H9 (cell line): ENCODE data around the gene NCOA1. TPM values are rescaled to one million over a fixed set of nuclear protein-coding genes. Genes with fewer than 3 reads are reported as not detected.

Experiments
- DNase-seq: peaks from one replicate; pipeline ENCODE4 v3.0.0-alpha.2; 2017
- H2AFZ ChIP-seq: one replicate; pipeline ENCODE4 v1.6.1; 2013; ENCODE audit warnings: mild to moderate bottlenecking, low read length, control low read depth, moderate library complexity
- H2AK5ac ChIP-seq: 2 replicates; pipeline ENCODE4 v1.6.1; 2013; ENCODE audit warnings: low read length, control low read depth, mixed read lengths; ENCODE audit not compliant: insufficient read length
- H2BK120ac ChIP-seq: one replicate; pipeline ENCODE4 v1.6.1; 2013; ENCODE audit warnings: low read depth, mild to moderate bottlenecking, low read length, control low read depth, inconsistent platforms; ENCODE audit not compliant: poor library complexity, severe bottlenecking
- H2BK12ac ChIP-seq: 2 replicates; pipeline ENCODE4 v1.6.1; 2013; ENCODE audit warnings: low read length, control low read depth, mixed read lengths, low read depth; ENCODE audit not compliant: insufficient read length
- H2BK15ac ChIP-seq: 2 replicates; pipeline ENCODE4 v1.6.1; 2013; ENCODE audit warnings: low read depth, low read length, control low read depth
- H2BK20ac ChIP-seq: one replicate; pipeline ENCODE4 v1.6.1; 2013; ENCODE audit warnings: low read depth, mild to moderate bottlenecking, low read length, control low read depth, inconsistent platforms; ENCODE audit not compliant: poor library complexity, severe bottlenecking
- H2BK5ac ChIP-seq: 2 replicates; pipeline ENCODE4 v1.6.1; 2013; ENCODE audit warnings: low read length, control low read depth, mixed read lengths; ENCODE audit not compliant: insufficient read length
- H3K14ac ChIP-seq: 2 replicates; pipeline ENCODE4 v1.6.1; 2013; ENCODE audit warnings: low read length, control low read depth; ENCODE audit not compliant: insufficient read depth
- H3K18ac ChIP-seq: 2 replicates; pipeline ENCODE4 v1.6.1; 2013; ENCODE audit warnings: low read depth, mild to moderate bottlenecking, mixed read lengths, low read length, control low read depth; ENCODE audit not compliant: insufficient read length
- H3K23ac ChIP-seq: 2 replicates; pipeline ENCODE4 v1.6.1; 2013; ENCODE audit warnings: low read length, control low read depth, mixed read lengths, low read depth; ENCODE audit not compliant: insufficient read length
- H3K23me2 ChIP-seq: 2 replicates; pipeline ENCODE4 v1.6.1; 2013; ENCODE audit warnings: low read depth, mild to moderate bottlenecking, mixed read lengths, low read length, control low read depth; ENCODE audit not compliant: insufficient read length, poor library complexity, severe bottlenecking
- H3K27ac ChIP-seq: 2 replicates; pipeline ENCODE4 v1.5.1; 2013; ENCODE audit warnings: low read length, control low read depth, mixed read lengths, low read depth; ENCODE audit not compliant: insufficient read length
- H3K27me3 ChIP-seq: 2 replicates; pipeline ENCODE4 v1.6.1; 2013; ENCODE audit warnings: low read length, control low read depth, inconsistent platforms; ENCODE audit not compliant: insufficient read depth
- H3K4ac ChIP-seq: 2 replicates; pipeline ENCODE4 v1.6.1; 2013; ENCODE audit warnings: low read depth, mild to moderate bottlenecking, control low read depth, inconsistent platforms, low read length, moderate library complexity
- H3K4me1 ChIP-seq: 2 replicates; pipeline ENCODE4 v1.6.1; 2013; ENCODE audit warnings: low read length, control low read depth, inconsistent platforms; ENCODE audit not compliant: insufficient read depth
- H3K4me2 ChIP-seq: 2 replicates; pipeline ENCODE4 v1.6.1; 2013; ENCODE audit warnings: low read length, control low read depth, mixed read lengths; ENCODE audit not compliant: insufficient read length, insufficient read depth
- H3K56ac ChIP-seq: 2 replicates; pipeline ENCODE4 v1.6.1; 2013; ENCODE audit warnings: low read depth, mild to moderate bottlenecking, mixed read lengths, low read length, control low read depth; ENCODE audit not compliant: insufficient read length
- H3K79me1 ChIP-seq: 2 replicates; pipeline ENCODE4 v1.6.1; 2013; ENCODE audit warnings: low read depth, mild to moderate bottlenecking, moderate library complexity, low read length, control low read depth, inconsistent platforms; ENCODE audit not compliant: insufficient read depth, poor library complexity, severe bottlenecking
- H3K79me2 ChIP-seq: 2 replicates; pipeline ENCODE4 v1.6.1; 2013; ENCODE audit warnings: low read length, control low read depth, inconsistent platforms; ENCODE audit not compliant: insufficient read depth
- H3K9ac ChIP-seq: 2 replicates; pipeline ENCODE4 v1.6.1; 2013; ENCODE audit warnings: low read length, control low read depth, mixed read lengths; ENCODE audit not compliant: insufficient read length; ENCODE audit errors: extremely low read depth
- H3K9me3 ChIP-seq: one replicate; pipeline ENCODE4 v1.6.1; 2013; ENCODE audit warnings: low read depth, low read length, inconsistent platforms; ENCODE audit not compliant: control insufficient read depth
- H3T11ph ChIP-seq: one replicate; pipeline ENCODE4 v1.6.1; 2013; ENCODE audit warnings: mild to moderate bottlenecking, low read length, control low read depth, inconsistent platforms
- H4K20me1 ChIP-seq: one replicate; pipeline ENCODE4 v1.6.1; 2013; ENCODE audit not compliant: control insufficient read depth, insufficient read length, insufficient read depth
- H4K5ac ChIP-seq: 2 replicates; pipeline ENCODE4 v1.6.1; 2013; ENCODE audit warnings: low read depth, mild to moderate bottlenecking, mixed read lengths, low read length, control low read depth; ENCODE audit not compliant: insufficient read length
- H4K8ac ChIP-seq: replicated peaks from 2 replicates; pipeline ENCODE4 v1.6.1; 2013; ENCODE audit warnings: low read length, control low read depth, mixed read lengths, low read depth; ENCODE audit not compliant: insufficient read length
- H4K91ac ChIP-seq: 2 replicates; pipeline ENCODE4 v1.6.1; 2013; ENCODE audit warnings: low read depth, mild to moderate bottlenecking, moderate library complexity, mixed read lengths, low read length, control low read depth; ENCODE audit not compliant: insufficient read length
- H3K27ac Mint-ChIP-seq, 3 experiments: 2 replicates in 2 of 3; 3 replicates in 1 of 3; pipeline ENCODE4 v1.8.0; 2020 to 2021; ENCODE audit warnings: mixed read lengths in 3 of 3, mild to moderate bottlenecking in 1 of 3, moderate library complexity in 1 of 3
- H3K27me3 Mint-ChIP-seq: 2 replicates; pipeline ENCODE4 v1.8.0; 2021; ENCODE audit warnings: low read depth, mild to moderate bottlenecking, moderate library complexity, mixed read lengths
- H3K36me3 Mint-ChIP-seq, 3 experiments: 2 replicates in 2 of 3; 3 replicates in 1 of 3; pipeline ENCODE4 v1.8.0; 2020 to 2021; ENCODE audit warnings: low read depth in 3 of 3, mixed read lengths in 3 of 3; ENCODE audit not compliant: insufficient read depth in 1 of 3
- H3K4me1 Mint-ChIP-seq, 2 experiments: 2 replicates each; pipeline ENCODE4 v1.8.0; 2020; ENCODE audit warnings: mixed read lengths in 2 of 2
- H3K4me3 Mint-ChIP-seq, 2 experiments: 2 replicates in 1 of 2; 3 replicates in 1 of 2; pipeline ENCODE4 v1.8.0; 2020 to 2021; ENCODE audit warnings: mild to moderate bottlenecking in 2 of 2, mixed read lengths in 2 of 2, moderate library complexity in 1 of 2
- H3K9me3 Mint-ChIP-seq, 2 experiments: 2 replicates in 1 of 2; 3 replicates in 1 of 2; pipeline ENCODE4 v1.8.0; 2020; ENCODE audit warnings: mild to moderate bottlenecking in 2 of 2, mixed read lengths in 2 of 2, moderate library complexity in 1 of 2
- WGBS: extraction: QIAGEN DNeasy Blood & Tissue Kit; methylation state at CpG from one replicate; pipeline ENCODE4 v1.1.7; 2013; ENCODE audit warnings: missing lambda C conversion rate, low lambda C conversion rate, mixed read lengths; ENCODE audit not compliant: insufficient read length; ENCODE audit errors: extremely low coverage; 5-methylcytosine and 5-hydroxymethylcytosine counted together
- total RNA-seq: library from RNA; stranded (reverse); gene quantifications from 2 replicates; pipeline ENCODE4 v1.2.1, GENCODE V29; 2021
- TF ChIP-seq, protein P1 (sequence below): fragments of 200-600 bp; sonication (generic); conservative IDR thresholded peaks from 3 replicates; pipeline ENCODE4 v1.8.0; 2021; ENCODE audit warnings: antibody characterized with exemption, mild to moderate bottlenecking

NCOA1 gene
- total RNA-seq, 1 experiment from 2014 or later: 14.8 TPM

DNA sequence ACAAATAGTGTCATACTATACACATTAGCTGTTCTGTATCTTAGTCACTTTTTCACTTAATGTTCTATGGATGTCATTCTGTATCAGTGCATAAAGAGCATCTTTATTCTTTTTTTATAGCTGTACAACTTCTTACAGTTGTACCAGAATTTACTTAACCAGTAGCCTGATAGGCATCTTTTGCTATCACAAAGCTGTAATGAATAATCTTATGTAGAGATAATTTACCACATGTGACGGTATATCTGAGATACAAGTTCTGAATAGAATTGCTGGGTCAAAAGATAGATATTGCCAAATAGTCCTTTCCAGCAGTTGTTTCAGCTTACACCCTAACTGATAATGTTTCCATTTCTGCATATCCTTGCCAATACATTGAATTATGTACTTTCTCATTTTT lies 232.1 kb downstream of the NCOA1 start:
- H3K4ac ChIP-seq: no peak overlapping the region
- H3T11ph ChIP-seq: no peak overlapping the region
- H4K91ac ChIP-seq: no peak overlapping the region
- H2BK12ac ChIP-seq: no peak overlapping the region
- H2BK5ac ChIP-seq: no peak overlapping the region
- H2BK15ac ChIP-seq: no peak overlapping the region
- Mint-ChIP-seq H3K4me3 (no peak overlapping the region), H3K4me1 (peaks cover 0 to 4% of the 10 kb centered on the region in 2 experiments; a peak in 1 of 4 replicates), H3K9me3 (no peaks in the 10 kb centered on the region), H3K36me3 (no peaks in the 10 kb centered on the region), H3K27ac (no peak overlapping the region), H3K27me3 (no peaks in the 10 kb centered on the region)
- H3K56ac ChIP-seq: no peak overlapping the region
- TF ChIP-seq, protein P1, sequence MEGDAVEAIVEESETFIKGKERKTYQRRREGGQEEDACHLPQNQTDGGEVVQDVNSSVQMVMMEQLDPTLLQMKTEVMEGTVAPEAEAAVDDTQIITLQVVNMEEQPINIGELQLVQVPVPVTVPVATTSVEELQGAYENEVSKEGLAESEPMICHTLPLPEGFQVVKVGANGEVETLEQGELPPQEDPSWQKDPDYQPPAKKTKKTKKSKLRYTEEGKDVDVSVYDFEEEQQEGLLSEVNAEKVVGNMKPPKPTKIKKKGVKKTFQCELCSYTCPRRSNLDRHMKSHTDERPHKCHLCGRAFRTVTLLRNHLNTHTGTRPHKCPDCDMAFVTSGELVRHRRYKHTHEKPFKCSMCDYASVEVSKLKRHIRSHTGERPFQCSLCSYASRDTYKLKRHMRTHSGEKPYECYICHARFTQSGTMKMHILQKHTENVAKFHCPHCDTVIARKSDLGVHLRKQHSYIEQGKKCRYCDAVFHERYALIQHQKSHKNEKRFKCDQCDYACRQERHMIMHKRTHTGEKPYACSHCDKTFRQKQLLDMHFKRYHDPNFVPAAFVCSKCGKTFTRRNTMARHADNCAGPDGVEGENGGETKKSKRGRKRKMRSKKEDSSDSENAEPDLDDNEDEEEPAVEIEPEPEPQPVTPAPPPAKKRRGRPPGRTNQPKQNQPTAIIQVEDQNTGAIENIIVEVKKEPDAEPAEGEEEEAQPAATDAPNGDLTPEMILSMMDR: no peak
- no peak overlapping the region for H2BK20ac ChIP-seq
- H4K20me1 ChIP-seq: no peaks in the 10 kb centered on the region
- no peaks in the 10 kb centered on the region for H3K9me3 ChIP-seq
- H4K5ac ChIP-seq: no peak overlapping the region
- no peak overlapping the region for H3K9ac ChIP-seq
- H4K8ac ChIP-seq: no peak overlapping the region
- H3K27ac ChIP-seq: no peak overlapping the region
- H3K18ac ChIP-seq: no peak overlapping the region
- H3K14ac ChIP-seq: no peak overlapping the region
- WGBS: no CpG with 5 or more reads among the region's 1 CpG
- H3K23ac ChIP-seq: no peak overlapping the region
- no peak overlapping the region for H3K4me2 ChIP-seq
- H2AK5ac ChIP-seq: no peak overlapping the region
- H3K79me2 ChIP-seq: no peaks in the 10 kb centered on the region
- no peaks in the 10 kb centered on the region for H3K79me1 ChIP-seq
- no peak overlapping the region for H2AFZ ChIP-seq
- no peak for DNase-seq
- H3K4me1 ChIP-seq: no peaks in the 10 kb centered on the region
- H3K27me3 ChIP-seq: no peaks in the 10 kb centered on the region
- no peaks in the 10 kb centered on the region for H3K23me2 ChIP-seq
- no peak overlapping the region for H2BK120ac ChIP-seq
